GM12878 (cell line): ENCODE measurements around the gene RPP30. TPM values are rescaled to one million over a fixed set of nuclear protein-coding genes. Genes with fewer than 3 reads are reported as not detected.

Experiments used
- ATAC-seq: fragments of 200-7000 bp; cut with Tn5 transposase; 3 replicates; pipeline ENCODE4 v1.9.1; 2020; ENCODE audit warnings: mild to moderate bottlenecking, moderate library complexity
- BruUV-seq: library from RNA; stranded (reverse); fragments of 400-500 nt; replicated peaks from 2 replicates; lab custom pipeline; 2021; lab: Mats Ljungman, UMichigan
- CTCF ChIA-PET: fragments of 300-600 bp; sonication (Branson Sonifier 250); formaldehyde crosslinking; extraction: SDS; loops from one replicate; lab custom pipeline; 2021; ENCODE audit warnings: inconsistent platforms; lab: Yijun Ruan, JAX
- POLR2A ChIA-PET: fragments of 350-600 bp; formaldehyde crosslinking; extraction: SDS; loops from one replicate; lab custom pipeline; 2021; ENCODE audit warnings: inconsistent platforms; lab: Charles Lee
- RAD21 ChIA-PET: fragments of 300-600 bp; sonication (Branson Sonifier 250); formaldehyde crosslinking; loops from one replicate; lab custom pipeline; 2023; ENCODE audit warnings: antibody characterized with exemption; ENCODE audit not compliant: unreplicated experiment; lab: Charles Lee
- SMC1A ChIA-PET: fragments of 300-600 bp; sonication (Branson Sonifier 250); formaldehyde crosslinking; loops from one replicate; lab custom pipeline; 2023; ENCODE audit not compliant: unreplicated experiment, uncharacterized antibody; lab: Charles Lee
- DNase-seq: peaks from one replicate; pipeline ENCODE4 v3.0.0-alpha.2; 2011; ENCODE audit warnings: low read depth, low spot score
- FAIRE-seq: peaks from 3 replicates; lab custom pipeline; 2011; peaks lifted over from hg19 to GRCh38; lab: Jason Lieb, UNC
- H2AFZ ChIP-seq: 2 replicates; pipeline ENCODE4 v1.6.0; 2011; ENCODE audit warnings: low read depth, low read length, control low read depth; ENCODE audit not compliant: control insufficient read depth
- H3K27ac ChIP-seq: 2 replicates; pipeline ENCODE4 v1.5.1; 2011; ENCODE audit warnings: control low read depth; ENCODE audit not compliant: control insufficient read depth, insufficient read depth
- H3K27me3 ChIP-seq, 2 experiments: replicated peaks in 1 of 2; 2 replicates each; pipeline versions ENCODE4 v1.6.0 to v1.6.1; 2011; ENCODE audit warnings: low read length in 1 of 2; ENCODE audit not compliant: control insufficient read depth in 2 of 2, insufficient read depth in 2 of 2
- H3K36me3 ChIP-seq, 2 experiments: 2 replicates each; pipeline ENCODE4 v1.5.1; 2011; ENCODE audit warnings: low read length in 1 of 2; ENCODE audit not compliant: control insufficient read depth in 2 of 2, insufficient read depth in 2 of 2
- H3K4me1 ChIP-seq: 2 replicates; pipeline ENCODE4 v1.6.1; 2011; ENCODE audit warnings: mild to moderate bottlenecking, low read length, moderate library complexity, mixed read lengths; ENCODE audit not compliant: control insufficient read depth, insufficient read depth
- H3K4me2 ChIP-seq: 2 replicates; pipeline ENCODE4 v1.6.0; 2011; ENCODE audit warnings: control low read depth; ENCODE audit not compliant: control insufficient read depth, insufficient read depth
- H3K4me3 ChIP-seq: fragments of 200-600 bp; sonication (generic); 2 replicates; pipeline ENCODE4 v1.5.1; 2016
- H3K79me2 ChIP-seq: 2 replicates; pipeline ENCODE4 v1.6.0; 2011; ENCODE audit warnings: low read length; ENCODE audit not compliant: control insufficient read depth, insufficient read depth
- H3K9ac ChIP-seq: 2 replicates; pipeline ENCODE4 v1.8.0; 2011; ENCODE audit warnings: low read length, control low read depth, mixed read lengths; ENCODE audit not compliant: control insufficient read depth, insufficient read depth
- H3K9me3 ChIP-seq: replicated peaks from 3 replicates; pipeline ENCODE4 v1.5.1; 2011; ENCODE audit warnings: mild to moderate bottlenecking, low read length; ENCODE audit not compliant: control insufficient read depth, insufficient read depth
- H4K20me1 ChIP-seq: 2 replicates; pipeline ENCODE4 v1.6.0; 2011; ENCODE audit not compliant: control insufficient read depth, insufficient read depth
- ATF7 ChIP-seq: fragments of 450-650 bp; IDR thresholded peaks from 2 replicates; pipeline ENCODE4 v1.6.1; 2016; ENCODE audit warnings: low read depth, mild to moderate bottlenecking
- BCLAF1 ChIP-seq: fragments of 450-650 bp; IDR thresholded peaks from 2 replicates; pipeline ENCODE4 v1.6.1; 2017; ENCODE audit warnings: antibody characterized with exemption, mild to moderate bottlenecking, moderate library complexity
- E4F1 ChIP-seq: fragments of 450-650 bp; IDR thresholded peaks from 2 replicates; pipeline ENCODE4 v1.6.1; 2018; ENCODE audit warnings: borderline replicate concordance, mild to moderate bottlenecking; ENCODE audit not compliant: partially characterized antibody
- FOS ChIP-seq: IDR thresholded peaks from 3 replicates; pipeline ENCODE4 v1.6.1; 2011; ENCODE audit warnings: borderline replicate concordance; ENCODE audit not compliant: insufficient read length; ENCODE audit errors: extremely low read depth
- JUNB ChIP-seq: IDR thresholded peaks from 2 replicates; pipeline ENCODE4 v1.6.1; 2016; ENCODE audit warnings: antibody characterized with exemption, mild to moderate bottlenecking
- KAT2A ChIP-seq: conservative IDR thresholded peaks from 2 replicates; pipeline ENCODE4 v1.6.1; 2011; ENCODE audit warnings: low read depth, low read length; ENCODE audit not compliant: control insufficient read depth
- KDM1A ChIP-seq: fragments of 200-600 bp; sonication (generic); IDR thresholded peaks from 2 replicates; pipeline ENCODE4 v1.6.1; 2016; ENCODE audit warnings: borderline replicate concordance
- MEF2A ChIP-seq: IDR thresholded peaks from 2 replicates; pipeline ENCODE4 v1.6.1; 2011; ENCODE audit warnings: low read depth, mild to moderate bottlenecking, low read length, moderate library complexity; ENCODE audit not compliant: insufficient read depth
- MYB ChIP-seq: fragments of 150-350 bp; IDR thresholded peaks from 2 replicates; pipeline ENCODE4 v1.6.1; 2014; ENCODE audit warnings: mild to moderate bottlenecking, low read depth, low read length, borderline replicate concordance
- NFYB ChIP-seq: IDR thresholded peaks from 2 replicates; pipeline ENCODE4 v1.6.1; 2011; ENCODE audit warnings: low read depth, mild to moderate bottlenecking, low read length, improper control_type of control experiment, moderate library complexity; ENCODE audit not compliant: insufficient read depth
- POLR2AphosphoS5 ChIP-seq: IDR thresholded peaks from 2 replicates; pipeline ENCODE4 v1.6.1; 2011; ENCODE audit warnings: mild to moderate bottlenecking, low read length, inconsistent platforms
- SP1 ChIP-seq: IDR thresholded peaks from one replicate; pipeline ENCODE4 v1.6.1; 2011; ENCODE audit warnings: low read depth, low read length
- STAT1 ChIP-seq: fragments of 450-650 bp; conservative IDR thresholded peaks from 2 replicates; pipeline ENCODE4 v1.6.1; 2014; ENCODE audit warnings: antibody characterized with exemption, mild to moderate bottlenecking
- TCF12 ChIP-seq: IDR thresholded peaks from 2 replicates; pipeline ENCODE4 v1.6.1; 2011; ENCODE audit warnings: low read depth, mild to moderate bottlenecking, low read length
- YY1 ChIP-seq: IDR thresholded peaks from 2 replicates; pipeline ENCODE4 v1.6.1; 2011; ENCODE audit warnings: low read depth, mild to moderate bottlenecking, low read length
- ZNF384 ChIP-seq: IDR thresholded peaks from 2 replicates; pipeline ENCODE4 v1.6.1; 2012; ENCODE audit warnings: low read depth, mild to moderate bottlenecking, low read length, improper control_type of control experiment, borderline replicate concordance
- WGBS: methylation state at CpG from one replicate; pipeline ENCODE4 v1.1.6; 2016; ENCODE audit warnings: low lambda C conversion rate; ENCODE audit not compliant: insufficient replicate concordance, insufficient coverage; ENCODE audit errors: missing lambda C conversion rate; 5-methylcytosine and 5-hydroxymethylcytosine counted together
- in situ Hi-C: fragments of 300-500 bp; cut with MboI; formaldehyde crosslinking; loops from 9 replicates; pipeline ENCODE4 v1.14.3; 2018; ENCODE audit warnings: mixed read lengths
- intact Hi-C: fragments of 100-400 bp; cut with micrococcal nuclease; formaldehyde crosslinking; loops from one replicate; pipeline ENCODE4 v1.14.2; 2022; ENCODE audit not compliant: unreplicated experiment
- polyA plus RNA-seq, 11 experiments: library from polyadenylated mRNA; depleted of rRNA in 4 of 11; unstranded in 6 of 11; stranded (reverse) in 5 of 11; fragments of >200 nt; fragmentation: Nextera tagmentation in 4 of 11; fragmentation: Illumina TruSeq in 1 of 11; extraction: Ambion mirVana in 4 of 11; extraction: Trizol in 1 of 11; gene quantifications; 1 replicate in 1 of 11; 2 replicates in 10 of 11; pipeline versions ENCODE4 v1.2.1 to v1.2.3, GENCODE V29; 2011 to 2016; ENCODE audit warnings: inconsistent platforms in 2 of 11, missing spikeins in 2 of 11, low read depth in 1 of 11
- total RNA-seq, 4 experiments: library from RNA; depleted of rRNA in 3 of 4; stranded (reverse); fragments of >200 nt in 3 of 4; fragmentation: Illumina TruSeq in 1 of 4; extraction: Trizol in 1 of 4; gene quantifications; 2 replicates each; pipeline versions ENCODE4 v1.2.1 to v1.2.3, GENCODE V29; 2013 to 2021

Gene RPP30
- total and polyA plus RNA-seq, 10 of the 15 experiments (the other 5 are each of a cell fraction or from before 2014, with no cell fraction given), result 48.0 to 208 (median 72.6) TPM

GRCh38 chr10:90822508-90822907 lies 49.3 kb upstream of the RPP30 start:
- H3K27ac ChIP-seq, result no peak overlapping the region
- RAD21 ChIA-PET, result no interaction called here
- in situ Hi-C loops (no loop called here), intact Hi-C loops (no loop called here)
- no peak for ATAC-seq
- WGBS, result 0% methylated on average over 1 of the region's 1 CpG
- H3K4me1 ChIP-seq, result no peaks in the 10 kb centered on the region
- H3K4me3 ChIP-seq, result no peak overlapping the region
- H3K36me3 ChIP-seq, result no peaks in the 10 kb centered on the region
- POLR2A ChIA-PET, result no interaction called here
- no peaks in the 10 kb centered on the region for H3K79me2 ChIP-seq
- BruUV-seq, result no TSS peak
- H3K9me3 ChIP-seq, result peaks cover 3% of the 10 kb centered on the region; the same call in 1 of the 3 replicates
- no peak overlapping the region for H3K4me2 ChIP-seq
- SMC1A ChIA-PET, result no interaction called here
- no peak overlapping the region for H2AFZ ChIP-seq
- H3K27me3 ChIP-seq, result no peaks in the 10 kb centered on the region
- H4K20me1 ChIP-seq, result no peaks in the 10 kb centered on the region
- TF ChIP-seq SP1, result no peak
- no peak for TF ChIP-seq ZNF384
- TF ChIP-seq KDM1A, result no peak
- TF ChIP-seq BCLAF1, result no peak
- TF ChIP-seq STAT1, result no peak
- no peak for TF ChIP-seq ATF7
- TF ChIP-seq FOS, result no peak
- no peak for TF ChIP-seq MYB
- no peak for TF ChIP-seq KAT2A
- no peak for TF ChIP-seq TCF12
- TF ChIP-seq POLR2AphosphoS5, result no peak
- no peak for TF ChIP-seq JUNB
- no peak for TF ChIP-seq MEF2A
- no peak for TF ChIP-seq E4F1
- no peak for TF ChIP-seq YY1
- no peak for TF ChIP-seq NFYB
- no peak for DNase-seq
- FAIRE-seq, result no peak
- no peak overlapping the region for H3K9ac ChIP-seq
- CTCF ChIA-PET, result no interaction called here
